ENCODE measurements around the gene STK38L.

The STK38L gene

GRCh38 chr12:27344760-27345159, 100.7 kb downstream of the STK38L start:
- DNase-seq (ENCODE audit: low read depth in 2 of 3, low spot score in 2 of 3), result no peak

DNA sequence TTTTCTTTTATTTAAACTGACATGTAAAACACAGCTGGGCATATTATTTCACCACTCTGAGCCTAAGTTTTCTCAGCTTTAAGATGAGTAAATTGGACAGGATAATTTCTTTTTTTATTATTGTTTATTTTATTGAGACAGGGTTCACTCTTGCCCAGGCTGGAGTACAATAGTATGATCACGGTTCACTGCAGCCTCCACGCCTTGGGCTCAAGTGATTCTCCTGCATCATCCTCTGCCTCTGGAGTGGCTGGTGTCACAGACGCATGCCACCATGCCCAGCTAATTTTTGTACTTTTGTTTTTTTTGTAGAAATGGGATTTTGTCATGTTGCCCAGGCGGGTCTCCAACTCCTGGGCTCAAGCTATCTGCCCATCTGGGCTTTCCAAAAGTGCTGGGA, 101.3 kb downstream of the STK38L start:
- DNase-seq (ENCODE audit: low read depth in 2 of 3, low spot score in 2 of 3), result no peak

- no peak for DNase-seq (ENCODE audit: low read depth in 2 of 3, low spot score in 2 of 3)
Measured at GRCh38 chr12:27347779-27348178, 103.7 kb downstream of the STK38L start.

- DNase-seq (ENCODE audit: low read depth in 2 of 3, low spot score in 2 of 3), result no peak
Measured at GRCh38 chr12:27351476-27351875, 107.4 kb downstream of the STK38L start.

DNA sequence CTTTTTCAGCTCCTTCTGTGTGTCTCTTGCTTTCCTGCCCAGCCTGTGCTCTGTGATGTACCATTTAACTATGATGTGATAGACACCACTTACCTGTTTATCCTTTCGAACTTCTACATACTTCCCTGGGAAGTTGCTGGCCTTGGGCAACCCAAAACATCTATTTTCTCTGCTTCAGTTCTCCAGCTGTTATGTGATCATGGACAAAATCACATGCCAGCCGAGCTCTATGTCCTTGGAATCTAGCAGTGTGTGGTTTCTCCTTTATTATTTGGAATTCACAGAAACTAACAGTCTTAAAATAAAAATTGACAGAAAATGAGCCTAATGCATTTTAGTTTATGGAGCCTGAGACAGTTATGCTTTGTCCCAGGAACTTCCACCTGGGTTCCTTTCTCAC, 111.4 kb downstream of the STK38L start:
- DNase-seq (ENCODE audit: low read depth in 2 of 3, low spot score in 2 of 3), result no peak

DNA sequence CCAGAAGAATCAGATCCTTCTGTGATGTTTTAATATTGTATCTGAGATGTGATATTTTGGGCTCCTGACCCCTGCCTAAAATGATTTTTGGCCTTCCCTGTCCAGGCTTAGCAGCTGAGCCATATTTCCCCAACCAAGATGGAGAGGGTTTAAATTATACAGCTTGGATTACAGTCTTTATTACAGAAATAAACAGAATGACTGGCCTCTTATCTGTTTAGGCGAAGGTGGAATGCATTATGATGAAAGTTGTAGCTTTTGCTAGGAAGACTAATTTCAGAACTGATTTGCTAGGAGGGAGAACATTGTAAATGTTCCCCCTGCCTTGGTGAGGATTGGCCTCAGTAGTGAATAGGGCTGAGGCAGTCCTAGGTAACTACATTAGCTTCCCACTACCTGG, 111.9 kb downstream of the STK38L start:
- no peak for DNase-seq (ENCODE audit: low read depth in 2 of 3, low spot score in 2 of 3)

DNA sequence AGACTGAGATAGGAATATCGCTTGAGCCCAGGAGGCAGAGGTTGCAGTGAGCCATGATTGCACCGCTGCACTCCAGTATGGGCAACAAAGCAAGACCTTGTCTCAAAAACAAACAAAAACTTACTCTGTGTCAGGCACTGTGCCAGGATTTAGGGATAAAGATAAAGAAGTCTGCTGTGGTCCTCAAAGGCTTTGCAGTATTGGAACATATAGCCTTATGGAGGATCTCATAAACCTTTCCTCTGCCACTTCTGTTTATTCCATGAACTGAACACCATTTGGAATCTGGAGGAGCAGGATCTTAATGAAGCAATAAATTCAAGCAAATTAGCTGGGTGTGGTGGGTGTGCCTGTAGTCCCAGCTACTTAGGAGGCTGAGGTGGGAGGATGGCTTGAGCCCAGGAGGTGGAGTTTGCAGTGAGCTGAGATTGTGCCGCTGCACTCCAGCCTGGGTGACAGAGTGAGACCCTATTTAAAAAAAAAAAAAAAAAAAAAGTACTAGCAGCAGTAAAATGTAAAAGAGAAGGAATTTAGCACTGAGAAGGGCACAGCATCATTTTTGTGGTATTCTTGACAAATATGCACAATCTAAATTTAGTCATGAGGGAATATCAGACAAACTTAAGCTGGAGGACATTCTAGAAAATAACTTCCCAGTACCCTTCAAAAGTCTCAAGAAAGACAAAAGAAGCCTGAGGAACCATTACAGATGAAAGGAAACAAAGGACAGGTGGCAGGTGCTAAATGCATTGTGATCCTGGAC, 115.7 kb downstream of the STK38L start:
- DNase-seq (ENCODE audit: low read depth in 2 of 3, low spot score in 2 of 3), result no peak

- DNase-seq (ENCODE audit: low read depth in 2 of 3, low spot score in 2 of 3), result no peak
Measured at GRCh38 chr12:27361372-27361771, 117.3 kb downstream of the STK38L start.

GRCh38 chr12:27366621-27367020, 122.5 kb downstream of the STK38L start:
- no peak for DNase-seq (ENCODE audit: low read depth in 2 of 3, low spot score in 2 of 3)

DNA sequence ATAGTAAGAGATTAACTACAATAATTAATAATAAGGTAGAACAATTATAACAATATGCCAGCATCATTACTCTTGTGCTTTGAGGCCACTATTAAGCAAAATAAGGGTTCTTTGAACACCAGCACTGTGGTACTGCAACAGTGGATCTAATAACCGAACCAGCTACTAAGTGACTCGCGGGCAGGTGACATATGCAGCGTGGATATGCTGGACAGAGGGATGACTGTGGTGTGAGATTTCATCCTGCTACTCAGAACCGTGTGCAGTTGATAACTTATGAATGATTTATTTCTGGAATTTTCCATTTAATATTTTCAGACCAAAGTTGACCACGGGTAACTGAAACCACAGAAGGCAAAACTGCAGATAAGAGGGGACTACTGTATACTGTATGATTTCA, 123.0 kb downstream of the STK38L start:
- DNase-seq (ENCODE audit: low read depth in 2 of 3, low spot score in 2 of 3), result no peak

All from activated CD8-positive, alpha-beta memory T cell treated with anti-CD3 and anti-CD28 coated beads for 48 hours (primary cell).